Measurements from ENCODE around the gene FAM210A. TPM values are rescaled to one million over a fixed set of nuclear protein-coding genes. Genes with fewer than 3 reads are reported as not detected.

Gene FAM210A
- total RNA-seq, 4 donors from 2014 or later, result 6.8 to 9.5 (median 8.4) TPM

GRCh38 chr18:13618760-13619438 lies 107.5 kb downstream of the FAM210A start:
- TF ChIP-seq, protein P1, sequence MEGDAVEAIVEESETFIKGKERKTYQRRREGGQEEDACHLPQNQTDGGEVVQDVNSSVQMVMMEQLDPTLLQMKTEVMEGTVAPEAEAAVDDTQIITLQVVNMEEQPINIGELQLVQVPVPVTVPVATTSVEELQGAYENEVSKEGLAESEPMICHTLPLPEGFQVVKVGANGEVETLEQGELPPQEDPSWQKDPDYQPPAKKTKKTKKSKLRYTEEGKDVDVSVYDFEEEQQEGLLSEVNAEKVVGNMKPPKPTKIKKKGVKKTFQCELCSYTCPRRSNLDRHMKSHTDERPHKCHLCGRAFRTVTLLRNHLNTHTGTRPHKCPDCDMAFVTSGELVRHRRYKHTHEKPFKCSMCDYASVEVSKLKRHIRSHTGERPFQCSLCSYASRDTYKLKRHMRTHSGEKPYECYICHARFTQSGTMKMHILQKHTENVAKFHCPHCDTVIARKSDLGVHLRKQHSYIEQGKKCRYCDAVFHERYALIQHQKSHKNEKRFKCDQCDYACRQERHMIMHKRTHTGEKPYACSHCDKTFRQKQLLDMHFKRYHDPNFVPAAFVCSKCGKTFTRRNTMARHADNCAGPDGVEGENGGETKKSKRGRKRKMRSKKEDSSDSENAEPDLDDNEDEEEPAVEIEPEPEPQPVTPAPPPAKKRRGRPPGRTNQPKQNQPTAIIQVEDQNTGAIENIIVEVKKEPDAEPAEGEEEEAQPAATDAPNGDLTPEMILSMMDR (IDR thresholded peaks at IDR 0.05), result no peak
- no peak for TF ChIP-seq POLR2A (IDR thresholded peaks at IDR 0.05)
- TF ChIP-seq POLR2AphosphoS5 (IDR thresholded peaks at IDR 0.05), result no peak
- TF ChIP-seq EP300 (IDR thresholded peaks at IDR 0.05), result no peak
- no peaks in the 10 kb centered on the region for H3K9me3 ChIP-seq
- WGBS, result 96% methylated on average over 11 of the region's 13 CpGs
- H3K4me3 ChIP-seq, result no peak overlapping the region
- no peak for DNase-seq (ENCODE audit: low spot score in 2 of 2)
- H3K27ac ChIP-seq, result no peak overlapping the region
- H3K36me3 ChIP-seq, result peaks cover 15% of the 10 kb centered on the region
- peaks cover 13% of the 10 kb centered on the region for H3K4me1 ChIP-seq
- H3K27me3 ChIP-seq, result no peaks in the 10 kb centered on the region

DNA sequence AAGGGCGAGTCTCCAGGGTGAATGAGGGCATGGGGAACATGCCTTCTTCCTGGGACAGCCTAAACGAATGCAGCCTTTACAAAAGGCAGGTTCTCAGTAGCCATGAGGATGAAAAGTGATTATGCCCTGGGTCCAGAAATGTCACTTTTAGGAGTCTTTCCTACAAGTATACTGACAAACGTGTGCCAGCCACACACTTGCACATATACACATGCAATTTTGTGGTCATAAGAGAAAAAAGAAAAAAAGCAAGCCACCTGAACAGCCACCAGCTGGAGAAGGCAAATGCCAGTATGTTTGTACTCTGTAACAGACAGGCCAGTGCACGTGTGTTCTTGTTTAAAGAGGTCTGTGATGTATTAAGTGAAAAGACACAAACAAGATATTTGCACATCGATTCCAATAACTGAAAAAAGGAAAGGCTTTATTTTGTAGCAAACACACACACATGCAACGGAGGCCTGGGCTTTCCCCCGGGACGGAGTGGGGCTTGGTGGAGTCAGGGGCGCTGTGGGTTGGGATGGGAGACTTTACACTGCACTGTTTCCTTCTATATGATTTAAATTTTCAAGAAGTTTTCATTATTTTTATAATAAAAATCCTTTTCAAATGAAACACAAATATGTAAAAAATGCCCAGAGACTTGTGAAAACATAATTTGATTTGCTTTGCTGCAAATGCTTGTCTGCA lies 108.4 kb downstream of the FAM210A start:
- Histone ChIP-seq H3K27me3 (no peaks in the 10 kb centered on the region), H3K4me3 (no peak overlapping the region), H3K9me3 (no peaks in the 10 kb centered on the region), H3K4me1 (peaks cover 18% of the 10 kb centered on the region), H3K36me3 (peaks cover 13% of the 10 kb centered on the region), H3K27ac (no peak overlapping the region)
- DNase-seq (ENCODE audit: low spot score in 2 of 2), result no peak
- no peak for TF ChIP-seq POLR2AphosphoS5 (IDR thresholded peaks at IDR 0.05)
- 54% methylated on average over 9 of the region's 9 CpGs for WGBS

DNA sequence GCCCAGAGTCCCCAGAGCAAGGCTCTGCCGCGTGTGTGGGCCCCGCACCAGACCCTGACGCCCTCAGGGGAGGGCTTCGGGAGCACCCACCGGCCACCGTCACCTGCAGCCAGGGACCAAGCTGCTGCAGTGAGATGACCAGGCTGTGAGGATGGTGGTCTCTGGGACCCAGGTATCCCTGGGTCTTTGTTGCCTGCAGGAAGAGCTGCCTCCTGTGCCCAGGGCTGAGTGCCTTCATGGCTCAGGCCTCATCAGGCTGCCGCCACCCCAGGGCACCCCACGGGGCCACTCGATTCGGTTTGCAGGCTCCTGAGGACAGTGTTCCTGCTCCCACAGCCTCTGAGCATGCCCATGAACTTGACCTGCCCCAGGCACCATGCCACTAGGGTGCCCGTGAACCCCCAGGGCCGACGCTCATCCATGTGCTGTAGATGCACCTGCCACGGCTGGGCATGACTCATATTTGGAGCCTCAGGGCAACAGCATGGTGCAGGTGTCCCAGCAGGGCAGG lies 109.8 kb downstream of the FAM210A start:
- Histone ChIP-seq H3K27me3 (no peaks in the 10 kb centered on the region), H3K36me3 (peaks cover 3% of the 10 kb centered on the region), H3K4me3 (no peak overlapping the region), H3K9me3 (no peaks in the 10 kb centered on the region), H3K4me1 (peaks cover 28% of the 10 kb centered on the region), H3K27ac (no peak overlapping the region)
- WGBS, result 86% methylated on average over 3 of the region's 15 CpGs
- no peak for DNase-seq (ENCODE audit: low spot score in 2 of 2)
- TF ChIP-seq POLR2AphosphoS5 (IDR thresholded peaks at IDR 0.05) (no peak), EP300 (IDR thresholded peaks at IDR 0.05) (no peak), POLR2A (IDR thresholded peaks at IDR 0.05) (no peak)
- TF ChIP-seq, protein P1 (IDR thresholded peaks at IDR 0.05), result no peak

GRCh38 chr18:13616041-13616440 lies 110.3 kb downstream of the FAM210A start:
- H3K4me1 ChIP-seq, result peaks cover 33% of the 10 kb centered on the region
- 81% methylated on average over 5 of the region's 5 CpGs for WGBS
- no peak for TF ChIP-seq POLR2A (IDR thresholded peaks at IDR 0.05)
- TF ChIP-seq EP300 (IDR thresholded peaks at IDR 0.05), result no peak
- TF ChIP-seq, protein P1 (IDR thresholded peaks at IDR 0.05), result no peak
- TF ChIP-seq POLR2AphosphoS5 (IDR thresholded peaks at IDR 0.05), result no peak
- no peak overlapping the region for H3K4me3 ChIP-seq
- no peak overlapping the region for H3K27ac ChIP-seq
- DNase-seq (ENCODE audit: low spot score in 2 of 2), result no peak
- H3K27me3 ChIP-seq, result no peaks in the 10 kb centered on the region
- no peaks in the 10 kb centered on the region for H3K9me3 ChIP-seq
- no peaks in the 10 kb centered on the region for H3K36me3 ChIP-seq

- TF ChIP-seq POLR2A (IDR thresholded peaks at IDR 0.05) (no peak), POLR2AphosphoS5 (IDR thresholded peaks at IDR 0.05) (no peak), EP300 (IDR thresholded peaks at IDR 0.05) (no peak)
- TF ChIP-seq, protein P1 (IDR thresholded peaks at IDR 0.05), result no peak
- H3K36me3 ChIP-seq, result no peaks in the 10 kb centered on the region
- no peaks in the 10 kb centered on the region for H3K27me3 ChIP-seq
- no peak overlapping the region for H3K4me3 ChIP-seq
- H3K9me3 ChIP-seq, result no peaks in the 10 kb centered on the region
- no peak for DNase-seq (ENCODE audit: low spot score in 2 of 2)
- peak overlapping the region; percentile 70 for H3K27ac ChIP-seq
- peaks cover 39% of the 10 kb centered on the region for H3K4me1 ChIP-seq
- WGBS, result 73% methylated on average over 8 of the region's 8 CpGs
These were observed 110.9 kb downstream of the FAM210A start for GRCh38 chr18:13615432-13615861.
